LNCAP (cell line): ENCODE measurements around the gene NAP1L4.

Source experiments
- CTCF ChIP-seq: fragments of 450-650 bp; IDR thresholded peaks from 2 replicates; pipeline ENCODE4 v1.5.1; 2017; ENCODE audit warnings: mild to moderate bottlenecking

Gene NAP1L4

GRCh38 chr11:2996976-2997375 is 4.8 kb upstream of the NAP1L4 start:
- TF ChIP-seq CTCF: no peak

- no peak for TF ChIP-seq CTCF
Measured at GRCh38 chr11:2995893-2996554, 3.9 kb upstream of the NAP1L4 start.

DNA sequence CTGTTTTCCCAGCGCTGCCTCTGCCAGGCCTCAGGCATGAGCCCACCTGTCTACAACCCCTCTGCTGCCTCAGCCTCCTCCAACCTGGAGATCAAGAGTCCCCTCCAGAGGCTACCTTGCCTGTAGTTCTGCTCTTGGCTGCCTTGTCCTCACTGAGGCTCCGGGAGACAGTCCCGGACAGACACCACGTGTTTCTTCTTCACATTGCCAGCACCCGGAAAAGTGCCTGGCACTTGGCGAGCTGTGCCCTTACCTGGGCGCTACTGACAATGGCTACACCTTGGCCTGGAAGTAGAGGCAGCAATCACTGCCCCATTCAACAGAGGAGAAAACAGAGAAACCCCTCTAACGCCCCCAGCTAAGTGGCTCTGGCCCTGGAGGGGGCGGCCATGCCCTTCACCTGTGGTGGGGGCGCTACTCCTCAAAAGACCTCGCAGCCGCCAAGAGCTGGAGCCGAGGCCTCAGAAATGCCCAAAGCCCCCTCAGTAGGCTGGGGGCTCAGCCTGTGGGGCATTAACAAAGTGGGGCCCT is 3.0 kb upstream of the NAP1L4 start:
- no peak for TF ChIP-seq CTCF

DNA sequence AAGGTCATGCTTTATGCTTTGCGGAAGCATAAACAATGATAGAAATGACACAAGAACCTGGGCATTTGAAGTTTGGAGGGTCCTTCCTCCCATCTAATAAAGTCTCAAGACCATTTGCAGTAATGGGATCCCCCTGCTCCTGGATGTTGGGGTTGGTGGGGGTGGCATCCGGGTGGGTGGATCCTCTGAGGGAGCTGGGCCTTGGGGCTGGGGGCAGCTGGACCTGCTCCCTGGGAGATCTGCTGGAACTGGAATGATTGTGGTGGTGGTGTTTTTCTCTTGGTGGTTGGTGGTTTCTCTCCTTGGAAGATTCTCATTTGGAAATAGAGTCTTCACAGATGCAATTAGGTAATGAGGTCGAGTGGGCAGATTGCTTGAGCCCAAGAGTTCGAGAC is 2.2 kb upstream of the NAP1L4 start:
- TF ChIP-seq CTCF: no peak

DNA sequence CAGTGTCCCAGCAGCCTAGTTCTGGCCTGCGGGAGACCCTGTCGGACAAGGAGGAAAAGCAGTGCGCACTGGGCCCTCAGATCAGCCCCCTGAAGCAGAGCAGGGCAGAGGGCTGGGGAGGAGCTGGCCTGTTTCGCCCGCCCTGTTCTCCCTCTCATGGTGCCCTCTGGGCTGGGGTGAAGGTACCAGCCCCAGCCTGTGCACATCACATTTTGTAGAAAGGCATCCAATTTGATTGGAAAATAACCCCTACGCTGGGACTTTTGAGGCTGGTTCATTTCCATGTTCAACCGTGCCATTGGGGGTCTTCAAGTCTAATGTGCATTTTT is 832 bp upstream of the NAP1L4 start:
- TF ChIP-seq CTCF: no peak

- TF ChIP-seq CTCF: no peak
Measured at GRCh38 chr11:2991452-2992233, 486 bp downstream of the NAP1L4 start.

GRCh38 chr11:2990617-2991451 is 1.3 kb downstream of the NAP1L4 start:
- TF ChIP-seq CTCF: no peak
